GM06990 (cell line): ENCODE results near the gene CYREN.
A peak's percentile ranks its signal among the peaks of the same experiment; 100 is the strongest.

Experiments
- DNase-seq: peaks from one replicate; pipeline ENCODE4 v3.0.0-alpha.2; 2011; ENCODE audit not compliant: insufficient read length; ENCODE audit errors: extremely low read depth
- H3K27me3 ChIP-seq: replicated peaks from 2 replicates; pipeline ENCODE4 v1.6.0; 2011; ENCODE audit warnings: low read length; ENCODE audit not compliant: control insufficient read depth, insufficient read depth
- H3K36me3 ChIP-seq: 2 replicates; pipeline ENCODE4 v1.5.1; 2011; ENCODE audit warnings: low read length; ENCODE audit not compliant: control insufficient read depth, insufficient read depth
- H3K4me3 ChIP-seq: replicated peaks from 2 replicates; pipeline ENCODE4 v1.5.1; 2011; ENCODE audit warnings: low read depth, mild to moderate bottlenecking, control low read depth, low read length
- TF ChIP-seq, protein P1 (sequence below): IDR thresholded peaks from 2 replicates; pipeline ENCODE4 v1.5.1; 2011; ENCODE audit warnings: low read length, control low read depth, mild to moderate bottlenecking, inconsistent platforms; ENCODE audit not compliant: insufficient read depth, poor library complexity, severe bottlenecking

Gene CYREN

DNA sequence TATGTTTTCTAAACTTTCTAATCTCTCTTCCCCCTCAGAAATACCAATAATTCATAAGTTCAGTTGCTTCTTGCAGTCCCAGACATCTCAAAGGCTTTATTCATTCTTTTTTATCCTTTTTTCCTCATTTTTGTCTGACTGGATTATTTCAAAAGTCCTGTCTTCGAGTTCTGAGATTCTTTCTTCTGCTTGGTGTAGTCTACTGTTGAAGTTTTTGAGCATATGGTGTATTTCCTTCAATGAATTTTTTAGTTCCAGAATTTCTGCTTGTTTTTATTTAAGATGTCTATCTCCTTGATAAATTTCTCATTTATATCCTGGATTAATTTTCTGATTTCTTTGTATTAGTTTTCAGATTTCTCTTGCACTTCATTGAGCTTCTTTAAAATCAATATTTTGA is 14.2 kb downstream of the CYREN start:
- no peak overlapping the region for H3K4me3 ChIP-seq
- DNase-seq: no peak
- no peaks in the 10 kb centered on the region for H3K27me3 ChIP-seq
- TF ChIP-seq, protein P1, sequence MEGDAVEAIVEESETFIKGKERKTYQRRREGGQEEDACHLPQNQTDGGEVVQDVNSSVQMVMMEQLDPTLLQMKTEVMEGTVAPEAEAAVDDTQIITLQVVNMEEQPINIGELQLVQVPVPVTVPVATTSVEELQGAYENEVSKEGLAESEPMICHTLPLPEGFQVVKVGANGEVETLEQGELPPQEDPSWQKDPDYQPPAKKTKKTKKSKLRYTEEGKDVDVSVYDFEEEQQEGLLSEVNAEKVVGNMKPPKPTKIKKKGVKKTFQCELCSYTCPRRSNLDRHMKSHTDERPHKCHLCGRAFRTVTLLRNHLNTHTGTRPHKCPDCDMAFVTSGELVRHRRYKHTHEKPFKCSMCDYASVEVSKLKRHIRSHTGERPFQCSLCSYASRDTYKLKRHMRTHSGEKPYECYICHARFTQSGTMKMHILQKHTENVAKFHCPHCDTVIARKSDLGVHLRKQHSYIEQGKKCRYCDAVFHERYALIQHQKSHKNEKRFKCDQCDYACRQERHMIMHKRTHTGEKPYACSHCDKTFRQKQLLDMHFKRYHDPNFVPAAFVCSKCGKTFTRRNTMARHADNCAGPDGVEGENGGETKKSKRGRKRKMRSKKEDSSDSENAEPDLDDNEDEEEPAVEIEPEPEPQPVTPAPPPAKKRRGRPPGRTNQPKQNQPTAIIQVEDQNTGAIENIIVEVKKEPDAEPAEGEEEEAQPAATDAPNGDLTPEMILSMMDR: no peak
- H3K36me3 ChIP-seq: peaks cover 8% of the 10 kb centered on the region

DNA sequence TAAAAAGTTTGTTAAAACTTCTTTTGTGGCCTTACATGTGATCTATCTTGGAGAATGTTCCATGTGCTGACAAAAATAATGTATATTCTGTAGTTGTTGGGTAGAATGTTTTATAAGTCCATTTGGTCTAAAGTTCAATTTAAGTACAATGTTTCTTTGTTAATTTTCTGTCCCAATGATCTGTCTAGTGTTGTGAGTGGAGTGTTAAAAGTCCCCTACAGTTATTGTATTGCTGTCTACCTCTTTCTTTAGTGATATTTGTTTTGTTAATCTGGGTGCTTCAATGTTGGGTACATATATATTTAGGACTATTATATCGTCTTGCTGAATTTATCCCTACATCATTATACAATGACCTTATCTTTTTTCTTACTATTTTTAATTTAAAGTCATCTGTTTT is 15.8 kb downstream of the CYREN start:
- Histone ChIP-seq H3K36me3 (peaks cover 8% of the 10 kb centered on the region), H3K4me3 (no peak overlapping the region), H3K27me3 (no peaks in the 10 kb centered on the region)
- no peak for DNase-seq
- TF ChIP-seq, protein P1: no peak

DNA sequence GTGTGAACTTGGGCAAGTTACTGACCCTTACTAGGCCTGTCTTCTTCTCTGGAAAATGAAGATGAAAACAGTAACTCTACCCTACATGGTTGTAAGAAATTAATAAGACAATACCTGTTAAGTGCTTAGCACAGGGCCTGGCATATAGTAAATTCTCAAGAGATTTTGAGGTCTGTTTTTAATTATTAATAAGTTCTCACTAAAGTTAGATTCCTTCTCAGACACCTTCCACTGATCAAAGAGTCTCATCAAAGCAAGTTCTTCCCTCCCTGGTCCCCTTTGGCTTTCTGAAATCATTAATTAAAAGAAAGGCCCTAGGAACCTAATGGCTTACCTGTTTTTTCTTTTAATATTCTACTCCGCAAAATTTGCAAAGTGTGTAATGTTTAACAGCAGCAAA is 18.1 kb downstream of the CYREN start:
- no peak overlapping the region for H3K4me3 ChIP-seq
- TF ChIP-seq, protein P1: no peak
- no peaks in the 10 kb centered on the region for H3K27me3 ChIP-seq
- DNase-seq: no peak
- H3K36me3 ChIP-seq: peaks cover 3% of the 10 kb centered on the region

DNA sequence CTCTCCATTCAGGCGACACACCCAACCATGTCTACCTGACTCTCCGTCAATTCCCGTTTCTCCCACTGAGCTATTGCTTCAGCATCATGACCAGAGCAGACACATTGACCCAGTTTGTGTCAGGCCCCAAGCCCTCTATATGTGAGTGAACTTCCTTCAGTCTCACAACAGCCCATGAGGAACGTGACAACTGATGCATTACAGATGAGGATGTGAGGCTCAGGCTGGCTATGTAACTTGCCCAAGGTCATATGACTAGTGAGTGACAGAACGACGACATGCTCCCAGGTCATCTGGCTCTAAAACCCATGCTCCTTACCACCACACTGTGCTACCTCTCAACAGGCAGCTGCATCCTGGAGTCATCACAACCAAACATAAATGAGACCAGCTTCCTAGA is 19.0 kb downstream of the CYREN start:
- TF ChIP-seq, protein P1: no peak
- Histone ChIP-seq H3K27me3 (no peaks in the 10 kb centered on the region), H3K36me3 (no peaks in the 10 kb centered on the region), H3K4me3 (no peak overlapping the region)
- DNase-seq: no peak

DNA sequence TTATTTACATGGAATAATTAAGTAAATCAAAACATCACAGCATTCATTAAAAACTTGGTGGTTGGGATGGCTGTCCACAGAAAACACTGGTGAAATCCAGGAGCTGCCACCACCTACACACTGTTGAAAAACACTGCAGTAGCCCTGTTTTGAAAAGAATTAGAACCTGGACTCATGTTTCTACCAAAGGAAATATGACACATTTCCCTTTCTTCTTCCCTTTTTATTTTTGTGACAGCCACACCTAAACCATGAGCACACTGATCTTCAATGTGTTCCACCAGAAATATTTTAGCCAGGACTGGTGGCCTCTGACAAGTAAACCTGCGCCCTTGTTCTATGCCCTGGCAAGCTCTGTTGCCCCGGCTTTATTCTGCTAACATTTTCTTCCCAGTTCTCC is 19.4 kb downstream of the CYREN start:
- Histone ChIP-seq H3K4me3 (no peak overlapping the region), H3K36me3 (no peaks in the 10 kb centered on the region), H3K27me3 (no peaks in the 10 kb centered on the region)
- no peak for DNase-seq
- TF ChIP-seq, protein P1: no peak

DNA sequence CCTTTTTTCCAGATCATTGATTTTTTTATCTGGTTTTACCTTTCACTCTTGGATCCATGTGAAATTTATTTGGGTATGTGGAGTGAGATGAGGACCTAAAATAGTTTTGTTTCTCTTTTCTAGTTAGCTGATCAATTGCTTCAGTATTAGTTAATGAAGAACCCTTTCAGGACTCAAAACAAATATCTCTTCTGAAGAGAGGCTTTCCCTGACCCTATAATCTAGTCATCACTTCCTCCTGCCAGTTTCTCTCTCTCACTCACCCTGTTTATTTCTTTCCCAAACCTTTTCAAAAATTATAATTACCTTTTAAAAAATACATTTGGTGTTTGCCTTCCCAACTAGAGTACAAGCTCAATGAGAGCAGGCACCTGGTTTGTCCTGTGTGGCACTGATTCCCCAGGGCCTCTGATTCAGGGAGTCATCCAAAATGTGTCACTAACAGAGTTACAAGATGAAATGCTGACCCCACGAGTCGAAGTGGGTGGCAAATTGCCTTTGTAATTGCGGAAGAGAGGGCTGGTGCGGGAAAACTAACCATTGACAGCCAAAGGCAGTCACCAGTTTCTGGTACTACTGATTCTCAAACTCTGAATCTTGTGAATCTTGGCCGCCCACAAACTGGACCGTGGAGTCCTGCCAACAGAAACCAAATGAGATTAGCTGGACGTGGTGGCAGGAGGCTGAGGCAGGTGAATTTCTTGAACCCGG is 20.3 kb downstream of the CYREN start:
- H3K4me3 ChIP-seq: peak overlapping the region; percentile 67
- no peak for DNase-seq
- H3K36me3 ChIP-seq: no peaks in the 10 kb centered on the region
- H3K27me3 ChIP-seq: no peaks in the 10 kb centered on the region
- TF ChIP-seq, protein P1: no peak
